GM18907 (cell line): ENCODE results near the gene EXD2.
"Not testable (repeated sequence)": the region's sequence is repeated elsewhere in the genome, so short reads cannot be mapped to it uniquely, and the experiment has no call there.

ENCODE experiments used
- ATAC-seq: cut with Tn5 transposase; IDR thresholded peaks from one replicate; pipeline ENCODE4 v1.9.1; 2021; ENCODE audit warnings: mild to moderate bottlenecking, moderate library complexity; ENCODE audit not compliant: unreplicated experiment

EXD2 gene

GRCh38 chr14:69190191-69190590 lies 1.1 kb upstream of the EXD2 start:
- no peak for ATAC-seq

DNA sequence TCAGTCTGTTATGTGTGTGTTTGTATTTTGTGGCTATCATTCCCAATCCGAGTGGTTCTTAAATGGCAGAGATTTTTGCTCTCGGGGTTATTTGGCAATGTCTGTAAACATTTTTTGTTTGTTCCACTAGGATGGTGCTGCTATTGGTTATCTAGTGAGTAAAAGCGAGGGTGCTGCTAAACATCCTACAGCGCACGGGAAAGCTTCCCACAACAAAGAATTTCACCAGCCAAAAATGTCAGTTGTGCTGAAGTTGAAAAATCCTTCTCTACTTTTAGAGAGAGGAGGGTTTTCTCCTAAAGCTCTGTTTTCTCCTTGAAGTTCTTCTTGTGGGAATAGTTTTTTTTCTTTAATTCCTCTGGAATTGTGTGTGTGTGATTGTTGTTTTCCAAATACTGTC lies 2.4 kb downstream of the EXD2 start:
- no peak for ATAC-seq

- no peak for ATAC-seq
Measured at GRCh38 chr14:69199786-69200185, 8.5 kb downstream of the EXD2 start.

DNA sequence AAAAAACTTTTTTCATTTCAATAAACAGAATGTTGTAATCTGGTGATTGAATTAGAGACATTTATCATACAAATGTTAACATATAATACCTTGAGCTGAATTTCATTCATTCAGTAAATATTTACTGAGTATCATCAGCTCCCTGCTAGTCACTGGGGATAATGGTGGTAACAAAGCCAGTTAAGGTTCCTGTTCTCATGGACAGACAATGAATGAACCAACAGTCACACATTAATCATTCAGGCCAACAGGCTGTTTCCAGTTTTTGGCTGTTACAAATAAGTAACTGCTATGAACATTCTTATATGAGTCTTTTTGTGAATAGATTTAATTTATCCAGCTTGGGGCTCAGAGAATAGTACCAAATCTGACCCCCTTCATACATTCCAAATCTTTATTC lies 13.5 kb downstream of the EXD2 start:
- no peak for ATAC-seq

DNA sequence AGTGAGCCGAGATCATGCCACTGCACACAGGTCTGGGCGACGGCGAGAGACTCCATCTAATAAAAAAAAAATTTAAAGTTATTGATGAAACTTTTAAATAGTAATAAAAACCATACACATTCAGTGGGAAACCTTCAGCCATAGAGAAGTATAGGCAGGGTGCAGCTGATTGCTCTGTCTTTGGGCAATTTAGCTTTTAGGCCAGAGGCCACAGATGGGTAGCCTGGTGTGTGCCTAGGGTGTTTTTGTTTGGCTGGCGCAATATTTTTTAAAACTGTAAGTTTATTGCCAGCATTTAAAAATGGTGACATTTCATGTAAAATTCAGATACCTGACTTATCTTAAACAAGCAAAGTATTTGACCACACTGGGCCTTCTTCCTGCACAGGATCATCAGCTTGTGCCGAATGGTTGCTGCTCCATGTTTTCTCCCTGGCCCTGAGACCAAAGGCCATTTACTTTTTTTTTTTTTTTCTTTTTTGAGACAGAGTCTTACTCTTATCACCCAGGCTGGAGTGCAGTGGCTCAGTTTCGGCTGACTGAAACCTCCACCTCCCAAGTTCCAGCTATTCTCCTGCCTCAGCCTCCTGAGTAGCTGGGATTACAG lies 16.2 kb downstream of the EXD2 start:
- no peak for ATAC-seq

DNA sequence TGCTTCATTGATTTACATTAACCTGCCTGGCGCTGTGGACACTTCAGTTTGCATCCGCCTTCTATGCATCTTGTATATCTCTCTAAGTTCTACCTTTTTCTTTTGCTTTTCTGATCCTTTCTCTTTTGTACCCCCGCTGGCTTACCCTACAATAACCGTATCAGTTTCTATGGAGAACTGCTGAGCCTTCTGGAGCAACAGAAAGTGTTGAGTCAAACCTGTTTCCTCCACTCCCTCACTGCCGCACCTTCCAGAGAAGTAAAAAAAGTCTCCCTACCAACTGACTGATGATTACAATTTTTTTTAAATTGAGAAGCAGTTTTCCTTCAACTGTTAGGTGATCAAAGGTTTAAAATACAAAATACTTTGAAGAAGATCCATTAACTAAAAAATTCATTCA lies 17.4 kb downstream of the EXD2 start:
- ATAC-seq = no peak

- ATAC-seq = no peak
Measured at GRCh38 chr14:69214393-69214792, 23.1 kb downstream of the EXD2 start.

DNA sequence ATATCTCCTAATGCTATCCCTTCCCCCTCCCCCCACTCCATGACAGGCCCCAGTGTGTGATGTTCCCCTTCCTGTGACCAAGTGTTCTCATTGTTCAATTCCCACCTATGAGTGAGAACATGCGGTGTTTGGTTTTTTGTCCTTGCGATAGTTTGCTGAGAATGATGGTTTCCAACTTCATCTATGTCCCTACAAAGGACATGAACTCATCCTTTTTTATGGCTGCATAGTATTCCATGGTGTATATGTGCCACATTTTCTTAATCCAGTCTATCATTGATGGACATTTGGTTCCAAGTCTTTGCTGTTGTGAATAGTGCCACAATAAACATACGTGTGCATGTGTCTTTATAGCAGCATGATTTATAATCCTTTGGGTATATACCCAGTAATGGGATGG lies 26.4 kb downstream of the EXD2 start:
- not testable (repeated sequence) for ATAC-seq

DNA sequence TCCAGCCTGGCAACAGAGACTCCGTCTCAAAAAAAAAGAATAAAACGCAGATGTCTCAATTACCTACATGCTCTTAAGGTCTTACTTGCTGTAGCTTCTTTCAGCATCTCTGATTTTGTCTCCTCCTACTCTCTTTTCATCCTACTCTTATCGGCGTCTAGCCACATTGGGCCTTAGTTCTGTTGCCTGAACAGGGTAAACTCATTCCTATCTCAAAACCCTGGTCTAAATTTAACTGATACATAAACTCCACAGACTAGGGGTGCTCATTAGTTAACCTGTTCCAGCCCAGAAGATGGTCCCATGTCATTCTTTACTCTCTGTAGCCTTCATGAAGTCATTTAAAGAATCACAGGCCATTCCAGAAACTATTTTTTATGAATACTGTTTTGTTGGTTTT lies 33.6 kb downstream of the EXD2 start:
- no peak for ATAC-seq

DNA sequence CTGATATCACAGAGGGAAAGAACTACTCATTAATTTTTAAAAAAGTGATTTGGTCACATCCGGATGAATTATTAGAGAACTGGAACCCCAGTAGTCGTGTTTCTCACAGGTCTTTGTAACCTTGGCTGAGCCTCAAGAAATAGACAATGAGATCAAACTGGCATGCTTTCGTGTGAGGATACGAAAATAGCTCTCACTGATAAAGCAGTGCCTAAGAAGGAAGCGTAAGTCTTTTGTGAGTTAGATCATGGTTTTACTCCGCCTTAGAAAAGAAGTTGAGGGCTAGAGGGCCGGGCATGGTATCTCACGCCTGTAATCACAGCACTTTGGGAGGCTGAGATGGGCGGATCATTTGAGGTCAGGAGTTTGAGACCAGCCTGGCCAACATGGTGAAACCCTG lies 34.9 kb downstream of the EXD2 start:
- no peak for ATAC-seq

- no peak for ATAC-seq
Measured at GRCh38 chr14:69226736-69227135, 35.4 kb downstream of the EXD2 start.

DNA sequence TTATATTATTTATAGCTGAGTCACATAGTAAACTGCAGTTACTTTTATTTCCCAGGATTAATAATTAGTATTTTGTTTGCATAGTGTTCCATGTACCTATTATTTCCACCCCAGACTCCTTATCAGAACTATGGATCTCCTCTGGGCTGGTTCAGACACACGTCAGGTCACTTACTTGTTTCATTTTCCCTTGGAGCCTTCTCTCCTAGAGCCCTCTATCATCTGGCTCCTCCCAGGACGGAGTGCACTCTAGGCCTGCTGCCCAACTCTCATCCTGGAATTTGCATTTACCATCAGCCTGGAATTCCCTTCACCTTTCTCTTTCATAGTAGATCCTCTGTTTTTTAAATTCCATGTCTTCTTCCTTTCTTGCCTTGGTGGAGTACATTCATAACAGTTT lies 40.2 kb downstream of the EXD2 start:
- no peak for ATAC-seq

DNA sequence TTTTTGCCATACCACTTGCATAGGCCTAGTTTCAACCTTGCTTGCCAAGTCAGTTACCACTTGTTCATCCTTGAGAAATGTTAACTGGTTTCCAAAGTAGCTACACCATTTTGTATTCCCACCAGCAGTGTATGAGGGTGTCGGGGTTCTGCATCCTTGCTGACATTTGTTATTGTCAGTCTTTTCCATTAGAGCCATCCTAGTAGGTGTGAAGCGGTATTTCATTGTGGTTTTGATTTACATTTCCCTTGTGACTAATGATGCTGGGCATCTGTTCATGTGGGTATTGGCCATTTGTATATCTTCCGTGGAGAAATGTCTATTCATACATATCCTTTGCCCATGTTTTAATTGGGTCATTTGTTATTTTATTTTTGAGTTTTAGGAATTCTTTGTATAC lies 41.1 kb downstream of the EXD2 start:
- ATAC-seq = no peak

DNA sequence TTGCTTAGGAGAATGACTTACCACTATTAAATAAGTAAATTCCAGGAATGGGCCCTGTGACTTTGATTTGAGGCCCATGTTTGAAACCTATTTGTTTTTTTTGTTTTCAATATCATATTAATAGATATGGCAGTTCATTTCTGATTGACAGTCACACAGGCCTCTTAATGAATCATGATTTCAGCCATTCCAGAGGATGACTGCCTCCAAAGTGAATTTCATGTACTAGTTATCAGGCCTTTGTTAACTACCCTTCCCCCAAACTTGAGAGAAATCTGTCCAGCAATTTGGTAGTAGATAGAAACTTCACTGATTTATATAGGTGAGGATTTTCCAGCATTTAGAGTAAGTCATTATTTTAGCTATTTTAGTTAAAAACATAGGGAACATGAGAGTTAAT lies 42.8 kb downstream of the EXD2 start:
- ATAC-seq = no peak

- no peak for ATAC-seq
Measured at GRCh38 chr14:69235708-69236107, 44.4 kb downstream of the EXD2 start.

DNA sequence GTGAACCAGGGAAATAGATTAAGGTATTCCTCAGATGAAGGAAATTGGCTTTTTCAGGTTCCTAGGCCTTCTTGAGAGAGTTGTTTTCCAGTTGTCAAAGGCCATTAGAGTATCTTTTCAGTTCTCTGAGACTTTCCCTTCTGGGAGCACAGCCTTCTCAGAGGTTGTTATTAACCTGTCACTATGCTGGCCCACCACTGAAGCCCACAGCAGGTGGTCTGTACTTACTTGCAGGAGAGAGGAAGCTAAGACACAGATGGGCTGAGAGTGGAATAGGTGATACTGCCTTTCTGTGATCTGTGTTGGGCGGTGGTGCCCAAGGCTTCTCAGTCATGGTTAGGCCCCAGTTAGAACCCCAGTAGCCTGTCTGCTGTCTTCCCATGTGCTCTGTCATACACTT lies 45.8 kb downstream of the EXD2 start:
- ATAC-seq = no peak

- no peak for ATAC-seq
Measured at GRCh38 chr14:69237584-69237983, 46.3 kb downstream of the EXD2 start.

GRCh38 chr14:69238883-69239282 lies 47.6 kb downstream of the EXD2 start:
- ATAC-seq = no peak

GRCh38 chr14:69240527-69241173 lies 49.4 kb downstream of the EXD2 start:
- no peak for ATAC-seq

- no peak for ATAC-seq
Measured at GRCh38 chr14:69241577-69241976, 50.3 kb downstream of the EXD2 start.

- no peak for ATAC-seq
Measured at GRCh38 chr14:69242311-69243224, 51.3 kb downstream of the EXD2 start.

DNA sequence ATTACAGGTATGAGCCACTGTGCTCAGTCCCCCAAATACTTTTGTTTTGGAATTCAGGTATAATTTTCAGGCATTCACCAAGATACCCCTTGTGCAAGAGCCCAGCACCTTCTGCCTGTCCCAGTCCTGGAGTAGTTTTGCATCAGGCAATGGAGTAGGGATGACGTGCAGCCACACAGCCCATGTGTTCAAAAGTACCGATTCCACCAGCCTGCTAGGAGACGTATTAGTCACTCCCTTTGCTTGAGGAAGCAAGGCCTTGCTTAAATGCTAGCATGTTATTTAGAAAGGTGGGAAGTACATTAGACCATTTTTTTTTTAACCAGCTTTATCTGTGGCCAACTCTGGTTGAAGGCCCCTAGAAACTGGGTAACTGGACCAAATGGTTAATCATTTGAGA lies 53.6 kb downstream of the EXD2 start:
- ATAC-seq = no peak
